OCI-LY7 (cell line): ENCODE data around the gene COX6A1. TPM values are rescaled to one million over a fixed set of nuclear protein-coding genes. Genes with fewer than 3 reads are reported as not detected.
"Not testable (repeated sequence)": the region's sequence is repeated elsewhere in the genome, so short reads cannot be mapped to it uniquely, and the experiment has no call there.

Experiments
- BruUV-seq: library from RNA; stranded (reverse); fragments of 400-500 nt; replicated peaks from 2 replicates; lab custom pipeline; 2021; lab: Mats Ljungman, UMichigan
- CTCF ChIA-PET: fragments of 300-600 bp; sonication (Branson Sonifier 250); formaldehyde crosslinking; loops from one replicate; lab custom pipeline; 2022; ENCODE audit warnings: antibody characterized with exemption; ENCODE audit not compliant: unreplicated experiment; lab: Charles Lee
- POLR2A ChIA-PET: fragments of 300-600 bp; sonication (Branson Sonifier 250); formaldehyde crosslinking; loops from one replicate; lab custom pipeline; 2022; ENCODE audit warnings: antibody characterized with exemption; lab: Charles Lee
- DNase-seq: peaks from one replicate; pipeline ENCODE4 v3.0.0-alpha.2; 2015; ENCODE audit warnings: low spot score
- H2AFZ ChIP-seq: fragments of 200-600 bp; sonication (generic), shearing (Covaris generic); 2 replicates; pipeline ENCODE4 v1.6.1; 2014; ENCODE audit warnings: mild to moderate bottlenecking, antibody characterized with exemption, low read length, moderate library complexity
- H3K27ac ChIP-seq: fragments of 200-600 bp; sonication (generic); 2 replicates; pipeline ENCODE4 v1.5.1; 2014; ENCODE audit warnings: mixed run types, low read depth, mild to moderate bottlenecking, moderate library complexity, low read length, inconsistent platforms; ENCODE audit not compliant: poor library complexity, severe bottlenecking
- H3K36me3 ChIP-seq: fragments of 200-600 bp; sonication (generic); 2 replicates; pipeline ENCODE4 v1.6.1; 2014; ENCODE audit warnings: mild to moderate bottlenecking, antibody characterized with exemption, low read length, moderate library complexity, mixed read lengths; ENCODE audit not compliant: insufficient read depth
- H3K4me1 ChIP-seq: fragments of 200-600 bp; sonication (generic); 2 replicates; pipeline ENCODE4 v1.5.1; 2014; ENCODE audit warnings: mild to moderate bottlenecking, low read length; ENCODE audit not compliant: insufficient read depth, poor library complexity, severe bottlenecking
- H3K4me2 ChIP-seq: fragments of 200-600 bp; sonication (generic); 2 replicates; pipeline ENCODE4 v1.6.1; 2014; ENCODE audit warnings: mild to moderate bottlenecking, low read length
- H3K4me3 ChIP-seq: fragments of 200-600 bp; sonication (generic); 2 replicates; pipeline ENCODE4 v1.5.1; 2014; ENCODE audit warnings: mild to moderate bottlenecking, low read depth, low read length; ENCODE audit not compliant: poor library complexity, severe bottlenecking
- H3K79me2 ChIP-seq: fragments of 200-600 bp; sonication (generic); 2 replicates; pipeline ENCODE4 v1.6.1; 2016; ENCODE audit warnings: low read depth, mild to moderate bottlenecking, low read length, moderate library complexity, mixed read lengths; ENCODE audit not compliant: insufficient read depth
- H3K9me2 ChIP-seq: fragments of 200-600 bp; sonication (generic); 2 replicates; pipeline ENCODE4 v1.6.1; 2016; ENCODE audit warnings: mild to moderate bottlenecking, low read length, mixed read lengths; ENCODE audit not compliant: insufficient read depth
- H3K9me3 ChIP-seq: fragments of 200-600 bp; sonication (generic); 2 replicates; pipeline ENCODE4 v1.6.1; 2014; ENCODE audit warnings: mild to moderate bottlenecking, mixed run types, low read length, mixed read lengths
- H4K20me1 ChIP-seq: fragments of 200-600 bp; sonication (generic); 2 replicates; pipeline ENCODE4 v1.6.1; 2014; ENCODE audit warnings: mild to moderate bottlenecking, antibody characterized with exemption, low read length, moderate library complexity, mixed read lengths; ENCODE audit not compliant: insufficient read depth
- EZH2phosphoT487 ChIP-seq: fragments of 200-600 bp; sonication (generic); IDR thresholded peaks from 2 replicates; pipeline ENCODE4 v1.6.1; 2018; ENCODE audit warnings: low read depth, borderline replicate concordance, mild to moderate bottlenecking, mixed run types, antibody characterized with exemption, low read length, moderate library complexity, mixed read lengths
- intact Hi-C: fragments of 100-400 bp; cut with micrococcal nuclease; formaldehyde crosslinking; loops from one replicate; pipeline ENCODE4 v1.10.0; 2022; ENCODE audit not compliant: unreplicated experiment
- total RNA-seq, 2 experiments: library from RNA; depleted of rRNA in 1 of 2; stranded (reverse); fragments of >200 nt in 1 of 2; shearing (Covaris generic) in 1 of 2; gene quantifications; 2 replicates each; pipeline ENCODE4 v1.2.3, GENCODE V29; 2014 to 2022
- TF ChIP-seq, protein P1 (sequence below): fragments of 200-600 bp; sonication (generic); conservative IDR thresholded peaks from 2 replicates; pipeline ENCODE4 v1.5.1; 2014; ENCODE audit warnings: mild to moderate bottlenecking, antibody characterized with exemption, low read length, moderate library complexity, mixed read lengths

The COX6A1 gene
- total RNA-seq, 2 experiments from 2014 or later, result 449 to 591 TPM

DNA sequence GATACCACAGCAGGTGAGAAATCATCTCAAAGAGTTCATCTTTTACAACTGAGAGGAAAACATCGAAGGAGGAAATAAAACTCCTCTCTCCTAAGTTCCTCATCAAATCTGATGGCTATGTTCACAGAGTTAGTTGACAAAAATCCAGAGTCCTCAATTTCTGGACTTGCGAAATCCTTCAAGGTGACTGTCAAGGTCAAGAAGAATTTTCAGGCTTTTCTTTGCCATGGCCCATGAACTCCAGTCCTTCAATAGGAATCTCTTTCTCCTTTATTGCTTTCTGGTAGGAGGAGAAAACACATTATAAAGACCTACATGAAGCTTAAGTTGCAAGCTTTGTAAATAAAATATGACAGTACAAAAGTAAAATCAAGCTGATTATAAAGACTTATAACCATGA is 6.8 kb downstream of the COX6A1 start:
- ChIA-PET POLR2A (interaction anchor here (0.6 to 1.9 kb wide), 4 partner anchors 12 to 487 kb away, joined by 3 to 6 read pairs (median 4); no protein-coding TSS in a partner anchor), CTCF (no interaction called here)
- H3K27ac ChIP-seq, result peak overlapping the region; percentile 32
- peaks cover 66% of the 10 kb centered on the region for H3K36me3 ChIP-seq
- DNase-seq, result no peak
- BruUV-seq, result no TSS peak
- no peaks in the 10 kb centered on the region for H3K9me3 ChIP-seq
- TF ChIP-seq EZH2phosphoT487, result no peak
- TF ChIP-seq, protein P1, sequence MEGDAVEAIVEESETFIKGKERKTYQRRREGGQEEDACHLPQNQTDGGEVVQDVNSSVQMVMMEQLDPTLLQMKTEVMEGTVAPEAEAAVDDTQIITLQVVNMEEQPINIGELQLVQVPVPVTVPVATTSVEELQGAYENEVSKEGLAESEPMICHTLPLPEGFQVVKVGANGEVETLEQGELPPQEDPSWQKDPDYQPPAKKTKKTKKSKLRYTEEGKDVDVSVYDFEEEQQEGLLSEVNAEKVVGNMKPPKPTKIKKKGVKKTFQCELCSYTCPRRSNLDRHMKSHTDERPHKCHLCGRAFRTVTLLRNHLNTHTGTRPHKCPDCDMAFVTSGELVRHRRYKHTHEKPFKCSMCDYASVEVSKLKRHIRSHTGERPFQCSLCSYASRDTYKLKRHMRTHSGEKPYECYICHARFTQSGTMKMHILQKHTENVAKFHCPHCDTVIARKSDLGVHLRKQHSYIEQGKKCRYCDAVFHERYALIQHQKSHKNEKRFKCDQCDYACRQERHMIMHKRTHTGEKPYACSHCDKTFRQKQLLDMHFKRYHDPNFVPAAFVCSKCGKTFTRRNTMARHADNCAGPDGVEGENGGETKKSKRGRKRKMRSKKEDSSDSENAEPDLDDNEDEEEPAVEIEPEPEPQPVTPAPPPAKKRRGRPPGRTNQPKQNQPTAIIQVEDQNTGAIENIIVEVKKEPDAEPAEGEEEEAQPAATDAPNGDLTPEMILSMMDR, result no peak
- peaks cover 4% of the 10 kb centered on the region; the same call in 1 of the 2 replicates for H4K20me1 ChIP-seq
- intact Hi-C loops, result no loop called here
- no peaks in the 10 kb centered on the region for H3K9me2 ChIP-seq
- H3K4me2 ChIP-seq, result peak overlapping the region; percentile 92
- peak overlapping the region; percentile 96 for H3K4me3 ChIP-seq
- peaks cover 88% of the 10 kb centered on the region for H3K79me2 ChIP-seq
- H3K4me1 ChIP-seq, result peaks cover 38% of the 10 kb centered on the region
- no peak overlapping the region for H2AFZ ChIP-seq

DNA sequence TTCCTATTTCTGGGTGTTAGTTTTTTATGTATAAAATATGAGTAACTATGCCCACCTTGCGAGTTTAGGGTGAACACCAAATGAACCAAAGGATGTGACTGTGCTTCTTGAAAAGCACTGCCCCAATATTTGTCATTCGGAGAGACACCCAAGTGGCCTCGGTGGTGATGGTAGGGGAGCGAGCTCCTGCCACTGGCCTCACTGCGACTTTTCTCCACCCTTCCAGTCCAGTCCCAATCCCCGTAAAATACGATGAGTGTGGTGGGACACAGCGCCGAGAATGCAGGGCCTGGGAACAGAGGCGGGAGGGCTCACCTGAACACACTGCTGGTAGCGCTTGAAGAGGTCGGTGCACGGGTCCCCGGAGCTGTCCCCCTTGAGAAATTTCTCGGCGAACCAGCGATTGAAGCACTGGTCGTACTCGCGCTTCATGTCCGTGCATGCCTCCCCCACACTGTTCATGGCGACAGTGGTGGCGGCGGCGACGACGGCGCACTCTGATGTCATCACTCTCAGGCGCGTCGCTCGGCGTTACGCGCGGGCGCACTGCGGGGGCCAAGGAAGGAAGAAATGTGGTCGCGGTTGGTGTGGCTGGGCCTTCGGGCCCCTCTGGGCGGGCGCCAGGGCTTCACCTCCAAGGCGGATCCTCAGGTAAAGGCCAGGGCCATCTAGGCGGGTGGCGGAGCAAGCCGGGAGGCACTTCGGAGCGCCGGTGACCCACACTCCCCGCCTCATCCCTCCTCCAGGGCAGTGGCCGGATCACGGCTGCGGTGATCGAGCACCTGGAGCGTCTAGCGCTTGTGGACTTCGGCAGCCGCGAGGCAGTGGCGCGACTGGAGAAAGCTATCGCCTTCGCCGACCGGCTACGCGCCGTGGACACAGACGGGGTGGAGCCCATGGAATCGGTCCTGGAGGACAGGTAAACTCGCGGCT is 8.3 kb downstream of the COX6A1 start, which contains the start of the genes GATC and TRIAP1:
Gene GATC (plus strand): TSS at position 534 of the 933 bp plus-strand sequence. CDS start 37 bp downstream, at position 571.
Gene TRIAP1 (minus strand): TSS at position 474 of the 933 bp plus-strand sequence. CDS start 12 bp downstream, at position 462.
- Histone ChIP-seq H3K27ac (peak within 1 kb of the TSS; percentile 62), H3K9me3 (no peaks in the 10 kb centered on the region), H3K79me2 (peaks cover 82% of the 10 kb centered on the region), H3K4me3 (peak within 1 kb of the TSS; percentile 96), H2AFZ (peak within 1 kb of the TSS; percentile 70), H3K4me1 (peaks cover 28% of the 10 kb centered on the region), H4K20me1 (no peaks in the 10 kb centered on the region), H3K9me2 (no peaks in the 10 kb centered on the region), H3K36me3 (peaks cover 62% of the 10 kb centered on the region), H3K4me2 (peak within 1 kb of the TSS; percentile 92)
- TSS peak; percentile 86 for BruUV-seq
- POLR2A ChIA-PET, result interaction anchor here (0.6 to 0.7 kb wide), 3 partner anchors 9 to 1093 kb away, joined by 3 read pairs; no protein-coding TSS in a partner anchor
- DNase-seq, result peak; percentile 86
- intact Hi-C loops, result no loop called here
- no peak for TF ChIP-seq EZH2phosphoT487
- TF ChIP-seq, protein P1, result no peak
- CTCF ChIA-PET, result interaction anchor here (1.0 kb wide), 1 partner anchor 11 kb away, joined by 3 read pairs; no protein-coding TSS in a partner anchor

DNA sequence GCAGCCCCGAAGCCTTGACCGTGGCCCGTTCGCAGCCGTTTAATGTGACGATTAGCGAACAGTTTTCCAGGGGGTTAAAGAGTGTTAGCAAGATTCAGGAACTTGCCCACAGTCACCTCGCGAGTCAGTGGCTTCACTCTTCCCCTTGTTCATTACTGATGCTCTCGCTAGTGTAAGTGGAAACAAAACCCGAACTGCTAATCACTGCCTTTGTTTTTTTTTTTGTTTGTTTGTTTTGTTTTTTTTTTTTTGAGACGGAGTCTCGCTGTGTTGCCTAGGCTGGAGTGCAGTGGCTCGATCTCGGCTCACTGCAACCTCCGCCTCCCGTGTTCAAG is 8.9 kb downstream of the COX6A1 start:
- Histone ChIP-seq H3K27ac (peak overlapping the region; percentile 62), H3K4me3 (peak overlapping the region; percentile 96), H3K36me3 (peaks cover 57% of the 10 kb centered on the region), H2AFZ (peak overlapping the region; percentile 70), H3K4me2 (peak overlapping the region; percentile 92), H3K79me2 (peaks cover 77% of the 10 kb centered on the region), H3K4me1 (peaks cover 28% of the 10 kb centered on the region)
- CTCF ChIA-PET, DNase-seq, H3K9me2 ChIP-seq, H3K9me3 ChIP-seq, H4K20me1 ChIP-seq, intact Hi-C loops: not testable (repeated sequence)
- POLR2A ChIA-PET, result interaction anchor here (0.6 to 0.8 kb wide), 2 partner anchors 12 to 1093 kb away, joined by 3 read pairs; no protein-coding TSS in a partner anchor
- TSS peak; percentile 78 for BruUV-seq
